ENCODE results near the gene GOT2.
"Not testable (repeated sequence)": the region's sequence is repeated elsewhere in the genome, so short reads cannot be mapped to it uniquely, and the experiment has no call there.

Gene GOT2

GRCh38 chr16:58670946-58671583 lies 63.1 kb downstream of the GOT2 start:
- no peak for TF ChIP-seq CTCF (IDR thresholded peaks at IDR 0.05; ENCODE audit: insufficient read depth, low read length, poor library complexity, severe bottlenecking)
- no peak overlapping the region for H3K4me3 ChIP-seq (replicated peaks; ENCODE audit: low read depth, low read length)
- no peaks in the 10 kb centered on the region for H3K27me3 ChIP-seq (replicated peaks; ENCODE audit: control insufficient read depth, insufficient read depth, low read length)
- H3K36me3 ChIP-seq (ENCODE audit: control insufficient read depth, insufficient read depth, low read length) = peaks cover 1% of the 10 kb centered on the region
- DNase-seq (ENCODE audit: extremely low read depth, insufficient read length) = no peak

GRCh38 chr16:58670177-58670576 lies 63.9 kb downstream of the GOT2 start:
- no peak for TF ChIP-seq CTCF (IDR thresholded peaks at IDR 0.05; ENCODE audit: insufficient read depth, low read length, poor library complexity, severe bottlenecking)
- Histone ChIP-seq H3K4me3 (replicated peaks; ENCODE audit: low read depth, low read length) (no peak overlapping the region), H3K27me3 (replicated peaks; ENCODE audit: control insufficient read depth, insufficient read depth, low read length) (no peaks in the 10 kb centered on the region), H3K36me3 (ENCODE audit: control insufficient read depth, insufficient read depth, low read length) (peaks cover 1% of the 10 kb centered on the region)
- no peak for DNase-seq (ENCODE audit: extremely low read depth, insufficient read length)

- TF ChIP-seq CTCF (IDR thresholded peaks at IDR 0.05; ENCODE audit: insufficient read depth, low read length, poor library complexity, severe bottlenecking) = no peak
- Histone ChIP-seq H3K36me3 (ENCODE audit: control insufficient read depth, insufficient read depth, low read length) (no peaks in the 10 kb centered on the region), H3K27me3 (replicated peaks; ENCODE audit: control insufficient read depth, insufficient read depth, low read length) (no peaks in the 10 kb centered on the region), H3K4me3 (replicated peaks; ENCODE audit: low read depth, low read length) (no peak overlapping the region)
- DNase-seq (ENCODE audit: extremely low read depth, insufficient read length) = no peak
These were observed 68.9 kb downstream of the GOT2 start for GRCh38 chr16:58665200-58665599.

- H3K27me3 ChIP-seq (replicated peaks; ENCODE audit: control insufficient read depth, insufficient read depth, low read length) = no peaks in the 10 kb centered on the region
- no peak for DNase-seq (ENCODE audit: extremely low read depth, insufficient read length)
- H3K4me3 ChIP-seq (replicated peaks; ENCODE audit: low read depth, low read length) = no peak overlapping the region
- TF ChIP-seq CTCF (IDR thresholded peaks at IDR 0.05; ENCODE audit: insufficient read depth, low read length, poor library complexity, severe bottlenecking) = peak; percentile 67
- H3K36me3 ChIP-seq (ENCODE audit: control insufficient read depth, insufficient read depth, low read length) = no peaks in the 10 kb centered on the region
These were observed 72.8 kb downstream of the GOT2 start for GRCh38 chr16:58661199-58661830.

- not testable (repeated sequence) for DNase-seq (ENCODE audit: extremely low read depth, insufficient read length); H3K27me3 ChIP-seq (replicated peaks; ENCODE audit: control insufficient read depth, insufficient read depth, low read length); H3K36me3 ChIP-seq (ENCODE audit: control insufficient read depth, insufficient read depth, low read length); H3K4me3 ChIP-seq (replicated peaks; ENCODE audit: low read depth, low read length)
These were observed 74.2 kb downstream of the GOT2 start for GRCh38 chr16:58659911-58660310.

GRCh38 chr16:58658796-58659211 lies 75.3 kb downstream of the GOT2 start:
- TF ChIP-seq CTCF (IDR thresholded peaks at IDR 0.05; ENCODE audit: insufficient read depth, low read length, poor library complexity, severe bottlenecking) = no peak
- Histone ChIP-seq H3K27me3 (replicated peaks; ENCODE audit: control insufficient read depth, insufficient read depth, low read length) (no peaks in the 10 kb centered on the region), H3K4me3 (replicated peaks; ENCODE audit: low read depth, low read length) (no peak overlapping the region), H3K36me3 (ENCODE audit: control insufficient read depth, insufficient read depth, low read length) (no peaks in the 10 kb centered on the region)
- DNase-seq (ENCODE audit: extremely low read depth, insufficient read length) = no peak
